Thyroid gland (tissue), 4 donors: Measurements from ENCODE around the gene MALAT1. TPM values are rescaled to one million over a fixed set of nuclear protein-coding genes. Genes with fewer than 3 reads are reported as not detected.
A peak's percentile ranks its signal among the peaks of the same experiment; 100 is the strongest.

Experiments
- DNase-seq, 2 donors: peaks; one replicate each; pipeline ENCODE4 v3.0.0-alpha.2; 2019
- H3K27ac ChIP-seq, 3 donors: fragments of 200-600 bp; sonication (generic); 1 replicate in 2 of 3; 2 replicates in 1 of 3; pipeline ENCODE4 v1.5.1; 2016 to 2019; ENCODE audit warnings: mild to moderate bottlenecking in 1 of 3, moderate library complexity in 1 of 3
- H3K27me3 ChIP-seq: fragments of 200-600 bp; sonication (generic); one replicate; pipeline ENCODE4 v1.5.1; 2019
- H3K36me3 ChIP-seq, 2 donors: fragments of 200-600 bp; sonication (generic); one replicate each; pipeline ENCODE4 v1.5.1; 2016 to 2019
- H3K4me1 ChIP-seq, 2 donors: fragments of 200-600 bp; sonication (generic); one replicate each; pipeline ENCODE4 v1.5.1; 2017 to 2019
- H3K4me3 ChIP-seq, 3 donors: fragments of 200-600 bp; sonication (generic); replicated peaks in 1 of 3; 1 replicate in 2 of 3; 2 replicates in 1 of 3; pipeline ENCODE4 v1.5.1; 2016; ENCODE audit warnings: mild to moderate bottlenecking in 1 of 3
- H3K9me3 ChIP-seq: fragments of 200-600 bp; sonication (generic); one replicate; pipeline ENCODE4 v1.5.1; 2017
- POLR2A ChIP-seq, 2 donors: fragments of 450-650 bp; IDR thresholded peaks; one replicate each; pipeline ENCODE4 v1.6.1; 2017; ENCODE audit warnings: antibody characterized with exemption in 2 of 2, mild to moderate bottlenecking in 2 of 2, moderate library complexity in 1 of 2
- WGBS, 2 donors: methylation state at CpG; one replicate each; pipeline ENCODE4 v1.1.5; 2017; 5-methylcytosine and 5-hydroxymethylcytosine counted together
- intact Hi-C: fragments of 100-400 bp; cut with DNase I; formaldehyde crosslinking; loops from one replicate; pipeline ENCODE4 v1.15.1; 2023
- small RNA-seq: library from RNA; depleted of rRNA; stranded (forward); fragments of <200 nt; gene quantifications from one replicate; pipeline ENCODE3, GENCODE V24; 2016
- total RNA-seq, 4 donors: library from RNA; depleted of rRNA; stranded (reverse); fragments of >200 nt; gene quantifications; one replicate each; pipeline ENCODE4 v1.2.3, GENCODE V29; 2016
- TF ChIP-seq, protein P1 (sequence below), 6 experiments: fragments of 200-600 bp in 3 of 6; fragments of 450-650 bp in 3 of 6; sonication (generic) in 3 of 6; IDR thresholded peaks; one replicate each; pipeline ENCODE4 v1.5.1; 2016 to 2019; ENCODE audit warnings: antibody characterized with exemption in 6 of 6, mild to moderate bottlenecking in 2 of 6, inconsistent platforms in 1 of 6, moderate library complexity in 1 of 6

The MALAT1 gene
- total RNA-seq, 4 donors from 2014 or later, result 20,994 to 36,233 (median 26,043) TPM

GRCh38 chr11:65554842-65555430 is 56.1 kb downstream of the MALAT1 start:
- H3K9me3 ChIP-seq, result no peaks in the 10 kb centered on the region
- no peaks in the 10 kb centered on the region for H3K36me3 ChIP-seq
- 70 to 93% methylated on average over 4 of the region's 4 CpGs for WGBS, 2 donors
- no peaks in the 10 kb centered on the region for H3K27me3 ChIP-seq
- no peak for DNase-seq
- H3K4me3 ChIP-seq, result no peak overlapping the region
- H3K4me1 ChIP-seq, result peaks cover 38 to 66% of the 10 kb centered on the region in 2 donors
- intact Hi-C loops, result no loop called here
- peak overlapping the region in 2 of 3 donors; percentile 94 to 97 for H3K27ac ChIP-seq
- TF ChIP-seq, protein P1, sequence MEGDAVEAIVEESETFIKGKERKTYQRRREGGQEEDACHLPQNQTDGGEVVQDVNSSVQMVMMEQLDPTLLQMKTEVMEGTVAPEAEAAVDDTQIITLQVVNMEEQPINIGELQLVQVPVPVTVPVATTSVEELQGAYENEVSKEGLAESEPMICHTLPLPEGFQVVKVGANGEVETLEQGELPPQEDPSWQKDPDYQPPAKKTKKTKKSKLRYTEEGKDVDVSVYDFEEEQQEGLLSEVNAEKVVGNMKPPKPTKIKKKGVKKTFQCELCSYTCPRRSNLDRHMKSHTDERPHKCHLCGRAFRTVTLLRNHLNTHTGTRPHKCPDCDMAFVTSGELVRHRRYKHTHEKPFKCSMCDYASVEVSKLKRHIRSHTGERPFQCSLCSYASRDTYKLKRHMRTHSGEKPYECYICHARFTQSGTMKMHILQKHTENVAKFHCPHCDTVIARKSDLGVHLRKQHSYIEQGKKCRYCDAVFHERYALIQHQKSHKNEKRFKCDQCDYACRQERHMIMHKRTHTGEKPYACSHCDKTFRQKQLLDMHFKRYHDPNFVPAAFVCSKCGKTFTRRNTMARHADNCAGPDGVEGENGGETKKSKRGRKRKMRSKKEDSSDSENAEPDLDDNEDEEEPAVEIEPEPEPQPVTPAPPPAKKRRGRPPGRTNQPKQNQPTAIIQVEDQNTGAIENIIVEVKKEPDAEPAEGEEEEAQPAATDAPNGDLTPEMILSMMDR (IDR thresholded peaks at IDR 0.05), result no peak
- no peak for TF ChIP-seq POLR2A (IDR thresholded peaks at IDR 0.05)

- TF ChIP-seq POLR2A (IDR thresholded peaks at IDR 0.05), result no peak
- TF ChIP-seq, protein P1 (IDR thresholded peaks at IDR 0.05), result no peak
- H3K9me3 ChIP-seq, result no peaks in the 10 kb centered on the region
- peak in 1 of 2 donors; percentile 45 for DNase-seq
- H3K4me3 ChIP-seq, result no peak overlapping the region
- intact Hi-C loops, result no loop called here
- H3K27ac ChIP-seq, result peak overlapping the region in 2 of 3 donors; percentile 94 to 97
- H3K4me1 ChIP-seq, result peaks cover 47 to 74% of the 10 kb centered on the region in 2 donors
- H3K36me3 ChIP-seq, result no peaks in the 10 kb centered on the region
- no peaks in the 10 kb centered on the region for H3K27me3 ChIP-seq
- 60 to 79% methylated on average over 1 to 3 of the region's 6 CpGs for WGBS, 2 donors
Measured at GRCh38 chr11:65555693-65556231, 56.9 kb downstream of the MALAT1 start.

Small RNA genes lying within 50 kb of the gene (small RNA-seq; reads per million reads assigned to genes)
- gene RF01684, result not detected

Other genes starting within 250 kb of the MALAT1 start
- gene POLA2, start 237.1 kb upstream of the MALAT1 start, total RNA-seq, result 10 to 100 TPM in 2 of 4 donors, 1 to 10 TPM in 2; 7.6 to 11.3 (median 10.4) TPM
- 10 to 100 TPM; 20.6 to 35.7 (median 25.2) TPM for gene CDC42EP2, start 184.2 kb upstream of the MALAT1 start, total RNA-seq
- 10 to 100 TPM; 45.0 to 52.7 (median 48.0) TPM for gene DPF2, start 165.2 kb upstream of the MALAT1 start, total RNA-seq
- gene TIGD3, start 144.3 kb upstream of the MALAT1 start, total RNA-seq, result under 1 TPM in 1 of 4 donors, not detected in 3; 0.34 TPM
- gene SLC25A45, start 116.4 kb upstream of the MALAT1 start, total RNA-seq, result 10 to 100 TPM; 13.0 to 28.0 (median 20.9) TPM
- 10 to 100 TPM; 22.5 to 44.9 (median 31.0) TPM for gene FRMD8, start 112.4 kb upstream of the MALAT1 start, total RNA-seq
- 1,000 to 10,000 TPM in 1 of 4 donors, 100 to 1,000 TPM in 3; 195 to 1,623 (median 652) TPM for gene NEAT1, start 76.2 kb upstream of the MALAT1 start, total RNA-seq
- 100 to 1,000 TPM in 3 of 4 donors, 10 to 100 TPM in 1; 99.8 to 122 (median 116) TPM for gene SCYL1, start 26.0 kb downstream of the MALAT1 start, total RNA-seq
- 100 to 1,000 TPM; 195 to 277 (median 222) TPM for gene LTBP3, start 59.3 kb downstream of the MALAT1 start, total RNA-seq
- gene ZNRD2, start 71.4 kb downstream of the MALAT1 start, total RNA-seq, result 10 to 100 TPM; 28.2 to 79.1 (median 41.3) TPM
- gene FAM89B, start 73.5 kb downstream of the MALAT1 start, total RNA-seq, result 10 to 100 TPM; 26.9 to 55.5 (median 43.2) TPM
- gene EHBP1L1, start 77.0 kb downstream of the MALAT1 start, total RNA-seq, result 10 to 100 TPM in 2 of 4 donors, 1 to 10 TPM in 2; 8.6 to 18.8 (median 12.0) TPM
- 1 to 10 TPM in 1 of 4 donors, not detected in 3; 1.2 TPM for gene KCNK7, start 96.8 kb downstream of the MALAT1 start, total RNA-seq
- gene MAP3K11, start 115.2 kb downstream of the MALAT1 start, total RNA-seq, result 10 to 100 TPM; 43.1 to 67.8 (median 51.3) TPM
- 10 to 100 TPM; 18.9 to 54.2 (median 47.0) TPM for gene PCNX3, start 116.7 kb downstream of the MALAT1 start, total RNA-seq
- gene SIPA1, start 139.1 kb downstream of the MALAT1 start, total RNA-seq, result 10 to 100 TPM; 19.2 to 40.6 (median 32.7) TPM
- gene RELA, start 163.9 kb downstream of the MALAT1 start, total RNA-seq, result 10 to 100 TPM; 40.3 to 55.8 (median 48.7) TPM
- gene KAT5, start 213.2 kb downstream of the MALAT1 start, total RNA-seq, result 100 to 1,000 TPM in 1 of 4 donors, 10 to 100 TPM in 3; 78.5 to 114 (median 81.1) TPM
- 100 to 1,000 TPM in 3 of 4 donors, 10 to 100 TPM in 1; 48.8 to 135 (median 118) TPM for gene RNASEH2C, start 221.8 kb downstream of the MALAT1 start, total RNA-seq